Common myeloid progenitor, CD34-positive (primary cell): ENCODE measurements around the gene JPH3.

Experiments
- CTCF ChIA-PET: fragments of 350-600 bp; sonication (Branson Sonifier 250); formaldehyde crosslinking; loops from one replicate; lab custom pipeline; 2021; ENCODE audit warnings: antibody characterized with exemption; lab: Charles Lee
- POLR2A ChIA-PET: fragments of 350-600 bp; sonication (Branson Sonifier 250); formaldehyde crosslinking; loops from one replicate; lab custom pipeline; 2021; ENCODE audit warnings: antibody characterized with exemption; lab: Charles Lee
- DNase-seq, 3 donors: peaks; one replicate each; pipeline versions ENCODE4 v3.0.0 to v3.0.0-alpha.2; 2013
- H3K27ac ChIP-seq, 2 experiments: 1 replicate in 1 of 2; 2 replicates in 1 of 2; pipeline ENCODE4 v1.7.0; 2013; ENCODE audit warnings: inconsistent platforms in 2 of 2, low read length in 2 of 2, mild to moderate bottlenecking in 2 of 2, low read depth in 1 of 2, moderate library complexity in 1 of 2; ENCODE audit not compliant: severe bottlenecking in 2 of 2, insufficient read depth in 1 of 2, poor library complexity in 1 of 2
- H3K27me3 ChIP-seq, 5 experiments: replicated peaks in 2 of 5; 1 replicate in 3 of 5; 2 replicates in 2 of 5; pipeline versions ENCODE4 v1.6.1 to v1.7.0; 2013; ENCODE audit warnings: low read length in 4 of 5, mild to moderate bottlenecking in 2 of 5, moderate library complexity in 2 of 5, inconsistent platforms in 1 of 5; ENCODE audit not compliant: insufficient read depth in 5 of 5, control insufficient read depth in 4 of 5
- H3K36me3 ChIP-seq, 4 experiments: 1 replicate in 2 of 4; 2 replicates in 2 of 4; pipeline versions ENCODE4 v1.6.1 to v1.7.0; 2013; ENCODE audit warnings: low read length in 3 of 4, control low read depth in 1 of 4, mild to moderate bottlenecking in 1 of 4; ENCODE audit not compliant: control insufficient read depth in 4 of 4, insufficient read depth in 4 of 4
- H3K4me1 ChIP-seq, 4 experiments: 1 replicate in 3 of 4; 2 replicates in 1 of 4; pipeline versions ENCODE4 v1.6.1 to v1.7.1; 2013; ENCODE audit warnings: low read length in 3 of 4, mild to moderate bottlenecking in 3 of 4, control low read depth in 1 of 4, inconsistent platforms in 1 of 4, moderate library complexity in 1 of 4; ENCODE audit not compliant: control insufficient read depth in 4 of 4, insufficient read depth in 4 of 4; ENCODE audit errors: control extremely low read depth in 1 of 4
- H3K4me3 ChIP-seq, 7 experiments: 1 replicate in 4 of 7; 2 replicates in 3 of 7; pipeline versions ENCODE4 v1.5.1 to v1.7.0; 2013; ENCODE audit warnings: mild to moderate bottlenecking in 7 of 7, low read length in 6 of 7, moderate library complexity in 6 of 7, inconsistent platforms in 2 of 7, low read depth in 2 of 7, control low read depth in 1 of 7; ENCODE audit not compliant: insufficient read depth in 4 of 7, control insufficient read depth in 1 of 7; ENCODE audit errors: extremely low read depth in 1 of 7
- H3K9me3 ChIP-seq, 5 experiments: 1 replicate in 4 of 5; 2 replicates in 1 of 5; pipeline versions ENCODE4 v1.6.1 to v1.7.1; 2013; ENCODE audit warnings: low read length in 4 of 5, mild to moderate bottlenecking in 2 of 5, inconsistent platforms in 1 of 5, low read depth in 1 of 5, moderate library complexity in 1 of 5; ENCODE audit not compliant: control insufficient read depth in 4 of 5, insufficient read depth in 2 of 5; ENCODE audit errors: control extremely low read depth in 1 of 5
- WGBS: methylation state at CpG from one replicate; pipeline ENCODE4 v1.1.5; 2013; ENCODE audit not compliant: insufficient coverage; 5-methylcytosine and 5-hydroxymethylcytosine counted together

Gene JPH3

DNA sequence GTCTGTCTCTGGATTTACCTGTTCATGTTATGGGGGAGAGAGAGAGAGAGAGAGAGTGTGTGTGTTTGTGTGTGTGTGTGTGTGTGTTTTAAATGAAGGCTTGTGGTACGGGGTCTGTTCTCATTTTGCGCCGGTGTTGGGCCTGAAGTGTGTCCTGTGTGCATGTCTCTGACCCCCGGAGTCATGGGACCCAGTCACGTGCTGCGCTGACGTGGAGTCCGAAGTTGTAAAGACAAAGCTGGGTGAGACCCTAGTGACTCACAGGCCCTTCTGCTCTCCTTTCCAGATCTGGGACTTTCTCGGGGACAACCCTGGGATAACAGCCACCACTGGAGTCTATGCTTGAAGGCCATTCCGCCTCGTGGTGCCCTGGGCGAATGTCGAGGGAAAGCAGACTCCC is 35.0 kb downstream of the JPH3 start:
- H3K9me3 ChIP-seq, result no peaks in the 10 kb centered on the region
- H3K36me3 ChIP-seq, result no peaks in the 10 kb centered on the region
- H3K4me3 ChIP-seq, result no peak overlapping the region
- H3K27ac ChIP-seq, result no peak overlapping the region
- WGBS, result 90% methylated on average over 13 of the region's 13 CpGs
- ChIA-PET POLR2A (no interaction called here), CTCF (interaction anchor here (0.6 to 4.0 kb wide), 8 partner anchors 9 to 280 kb away, joined by 3 to 63 read pairs (median 4); no protein-coding TSS in a partner anchor)
- peaks cover 0 to 19% (median 3%) of the 10 kb centered on the region in 5 experiments for H3K27me3 ChIP-seq
- no peak for DNase-seq
- H3K4me1 ChIP-seq, result peaks cover 0 to 19% (median 10%) of the 10 kb centered on the region in 4 experiments

- Histone ChIP-seq H3K4me3 (no peak overlapping the region), H3K9me3 (no peaks in the 10 kb centered on the region), H3K36me3 (no peaks in the 10 kb centered on the region), H3K27me3 (peaks cover 0 to 13% (median 6%) of the 10 kb centered on the region in 5 experiments), H3K4me1 (peaks cover 0 to 19% (median 10%) of the 10 kb centered on the region in 4 experiments), H3K27ac (no peak overlapping the region)
- no peak for DNase-seq
- ChIA-PET CTCF (no interaction called here), POLR2A (no interaction called here)
- 97% methylated on average over 8 of the region's 10 CpGs for WGBS
Observed at GRCh38 chr16:87638736-87639135, 36.4 kb downstream of the JPH3 start.

DNA sequence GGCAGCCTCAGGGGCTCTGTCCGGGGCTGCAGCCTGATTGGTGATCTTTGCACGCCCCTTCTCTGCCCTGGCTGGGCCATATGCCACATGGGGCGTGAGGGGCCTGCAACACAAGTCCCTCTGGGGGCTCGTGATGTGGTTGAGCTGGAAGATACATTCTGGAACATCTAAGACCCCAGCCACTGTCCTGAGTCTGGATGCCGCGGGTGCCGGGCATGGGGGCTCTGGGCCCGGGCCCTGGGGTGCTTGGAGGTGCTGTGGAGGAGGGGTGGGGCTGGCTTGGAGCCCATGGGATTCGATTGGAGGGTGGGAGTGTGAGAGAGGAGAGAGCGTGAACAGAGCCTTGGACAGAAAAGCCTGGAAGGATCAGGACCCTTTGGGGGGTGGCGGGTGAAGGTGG is 39.4 kb downstream of the JPH3 start:
- 87% methylated on average over 5 of the region's 11 CpGs for WGBS
- no peaks in the 10 kb centered on the region for H3K36me3 ChIP-seq
- H3K4me1 ChIP-seq, result peaks cover 0 to under 1% (median 0%) of the 10 kb centered on the region in 4 experiments
- CTCF ChIA-PET, result interaction anchor here (1.5 kb wide), 1 partner anchor 225 kb away, joined by 3 read pairs; no protein-coding TSS in a partner anchor
- H3K9me3 ChIP-seq, result no peaks in the 10 kb centered on the region
- no peak overlapping the region for H3K4me3 ChIP-seq
- peaks cover 0 to 7% (median 6%) of the 10 kb centered on the region in 5 experiments for H3K27me3 ChIP-seq
- no peak for DNase-seq
- no peak overlapping the region for H3K27ac ChIP-seq
- POLR2A ChIA-PET, result no interaction called here

GRCh38 chr16:87642491-87642890 is 40.2 kb downstream of the JPH3 start:
- no peaks in the 10 kb centered on the region for H3K36me3 ChIP-seq
- POLR2A ChIA-PET, result no interaction called here
- no peak overlapping the region for H3K27ac ChIP-seq
- H3K4me3 ChIP-seq, result no peak overlapping the region
- no peaks in the 10 kb centered on the region for H3K4me1 ChIP-seq
- CTCF ChIA-PET, result interaction anchor here (1.2 to 1.5 kb wide), 2 partner anchors 17 to 226 kb away, joined by 3 read pairs; no protein-coding TSS in a partner anchor
- no peak for DNase-seq
- H3K27me3 ChIP-seq, result peaks cover 0 to 14% (median 6%) of the 10 kb centered on the region in 5 experiments
- 94% methylated on average over 18 of the region's 19 CpGs for WGBS
- H3K9me3 ChIP-seq, result no peaks in the 10 kb centered on the region

DNA sequence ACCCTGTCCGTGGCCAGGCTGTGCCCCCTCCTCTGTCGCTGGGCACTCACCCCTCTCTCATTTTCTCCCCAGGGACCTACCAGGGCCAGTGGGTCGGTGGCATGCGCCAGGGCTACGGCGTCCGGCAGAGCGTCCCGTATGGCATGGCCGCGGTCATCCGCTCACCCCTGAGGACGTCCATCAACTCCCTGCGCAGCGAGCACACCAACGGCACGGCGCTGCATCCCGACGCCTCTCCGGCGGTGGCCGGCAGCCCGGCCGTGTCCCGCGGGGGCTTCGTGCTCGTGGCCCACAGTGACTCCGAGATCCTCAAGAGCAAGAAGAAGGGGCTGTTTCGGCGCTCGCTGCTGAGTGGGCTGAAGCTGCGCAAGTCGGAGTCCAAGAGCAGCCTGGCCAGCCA is 41.9 kb downstream of the JPH3 start:
- no peaks in the 10 kb centered on the region for H3K36me3 ChIP-seq
- no peaks in the 10 kb centered on the region for H3K4me1 ChIP-seq
- POLR2A ChIA-PET, result no interaction called here
- 98% methylated on average over 34 of the region's 35 CpGs for WGBS
- DNase-seq, result no peak
- no peak overlapping the region for H3K4me3 ChIP-seq
- H3K27ac ChIP-seq, result no peak overlapping the region
- H3K27me3 ChIP-seq, result peaks cover 0 to 30% (median 4%) of the 10 kb centered on the region in 5 experiments
- H3K9me3 ChIP-seq, result no peaks in the 10 kb centered on the region
- CTCF ChIA-PET, result interaction anchor here (1.1 kb wide), 1 partner anchor 12 kb away, joined by 4 read pairs; no protein-coding TSS in a partner anchor

DNA sequence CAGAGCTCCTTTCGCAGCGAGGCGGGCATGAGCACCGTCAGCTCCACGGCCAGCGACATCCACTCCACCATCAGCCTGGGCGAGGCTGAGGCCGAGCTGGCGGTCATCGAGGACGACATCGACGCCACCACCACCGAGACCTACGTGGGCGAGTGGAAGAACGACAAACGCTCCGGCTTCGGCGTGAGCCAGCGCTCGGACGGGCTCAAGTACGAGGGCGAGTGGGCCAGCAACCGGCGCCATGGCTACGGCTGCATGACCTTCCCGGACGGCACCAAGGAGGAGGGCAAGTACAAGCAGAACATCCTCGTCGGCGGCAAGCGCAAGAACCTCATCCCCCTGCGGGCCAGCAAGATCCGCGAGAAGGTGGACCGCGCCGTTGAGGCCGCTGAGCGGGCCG is 42.3 kb downstream of the JPH3 start:
- no peak for DNase-seq
- CTCF ChIA-PET, result no interaction called here

GRCh38 chr16:87645802-87646201 is 43.5 kb downstream of the JPH3 start:
- H3K4me3 ChIP-seq, result no peak overlapping the region
- 98% methylated on average over 9 of the region's 9 CpGs for WGBS
- H3K4me1 ChIP-seq, result no peaks in the 10 kb centered on the region
- peaks cover 0 to 45% (median 4%) of the 10 kb centered on the region in 5 experiments for H3K27me3 ChIP-seq
- DNase-seq, result no peak
- ChIA-PET CTCF (no interaction called here), POLR2A (no interaction called here)
- no peak overlapping the region for H3K27ac ChIP-seq
- H3K9me3 ChIP-seq, result no peaks in the 10 kb centered on the region
- H3K36me3 ChIP-seq, result no peaks in the 10 kb centered on the region

More for the DNA sequence above, 42.3 kb downstream of the JPH3 start:
- POLR2A ChIA-PET, result no interaction called here
- no peak overlapping the region for H3K4me3 ChIP-seq
- H3K27me3 ChIP-seq, result peaks cover 0 to 35% (median 4%) of the 10 kb centered on the region in 5 experiments
- H3K4me1 ChIP-seq, result no peaks in the 10 kb centered on the region
- WGBS, result 96% methylated on average over 44 of the region's 44 CpGs
- H3K27ac ChIP-seq, result no peak overlapping the region
- H3K36me3 ChIP-seq, result no peaks in the 10 kb centered on the region
- no peaks in the 10 kb centered on the region for H3K9me3 ChIP-seq
